ENCODE results near the gene HSPG2. TPM values are rescaled to one million over a fixed set of nuclear protein-coding genes. Genes with fewer than 3 reads are reported as not detected.
A peak's percentile ranks its signal among the peaks of the same experiment; 100 is the strongest.

Gene HSPG2
- total RNA-seq, 1 donor from 2014 or later = 197 TPM

GRCh38 chr1:21873761-21874160 is 63.3 kb downstream of the HSPG2 start:
- H3K4me1 Mint-ChIP-seq (ENCODE audit: unreplicated experiment) = peaks cover 23% of the 10 kb centered on the region
- no peaks in the 10 kb centered on the region for H3K9me3 Mint-ChIP-seq (ENCODE audit: unreplicated experiment)
- peaks cover 28% of the 10 kb centered on the region for H3K36me3 Mint-ChIP-seq (ENCODE audit: unreplicated experiment)
- no peak for TF ChIP-seq CTCF (IDR thresholded peaks at IDR 0.05)
- DNase-seq (ENCODE audit: extremely low spot score, unreplicated experiment) = no peak
- no peak overlapping the region for H3K27ac Mint-ChIP-seq (ENCODE audit: unreplicated experiment)
- no peaks in the 10 kb centered on the region for H3K27me3 Mint-ChIP-seq (ENCODE audit: unreplicated experiment)
- no peak overlapping the region for H3K4me3 Mint-ChIP-seq (ENCODE audit: unreplicated experiment)

GRCh38 chr1:21873174-21873573 is 63.9 kb downstream of the HSPG2 start:
- Mint-ChIP-seq H3K4me1 (ENCODE audit: unreplicated experiment) (peaks cover 23% of the 10 kb centered on the region), H3K36me3 (ENCODE audit: unreplicated experiment) (peaks cover 24% of the 10 kb centered on the region), H3K9me3 (ENCODE audit: unreplicated experiment) (no peaks in the 10 kb centered on the region), H3K27ac (ENCODE audit: unreplicated experiment) (no peak overlapping the region), H3K27me3 (ENCODE audit: unreplicated experiment) (no peaks in the 10 kb centered on the region), H3K4me3 (ENCODE audit: unreplicated experiment) (no peak overlapping the region)
- TF ChIP-seq CTCF (IDR thresholded peaks at IDR 0.05) = no peak
- DNase-seq (ENCODE audit: extremely low spot score, unreplicated experiment) = no peak

GRCh38 chr1:21872445-21873079 is 64.5 kb downstream of the HSPG2 start:
- Mint-ChIP-seq H3K4me3 (ENCODE audit: unreplicated experiment) (no peak overlapping the region), H3K27me3 (ENCODE audit: unreplicated experiment) (no peaks in the 10 kb centered on the region), H3K27ac (ENCODE audit: unreplicated experiment) (no peak overlapping the region), H3K4me1 (ENCODE audit: unreplicated experiment) (peaks cover 23% of the 10 kb centered on the region), H3K36me3 (ENCODE audit: unreplicated experiment) (peaks cover 24% of the 10 kb centered on the region), H3K9me3 (ENCODE audit: unreplicated experiment) (no peaks in the 10 kb centered on the region)
- TF ChIP-seq CTCF (IDR thresholded peaks at IDR 0.05) = no peak
- no peak for DNase-seq (ENCODE audit: extremely low spot score, unreplicated experiment)

- no peak for DNase-seq (ENCODE audit: extremely low spot score, unreplicated experiment)
- Mint-ChIP-seq H3K4me1 (ENCODE audit: unreplicated experiment) (peaks cover 23% of the 10 kb centered on the region), H3K4me3 (ENCODE audit: unreplicated experiment) (no peak overlapping the region), H3K27me3 (ENCODE audit: unreplicated experiment) (no peaks in the 10 kb centered on the region), H3K27ac (ENCODE audit: unreplicated experiment) (no peak overlapping the region), H3K9me3 (ENCODE audit: unreplicated experiment) (no peaks in the 10 kb centered on the region), H3K36me3 (ENCODE audit: unreplicated experiment) (peaks cover 21% of the 10 kb centered on the region)
- no peak for TF ChIP-seq CTCF (IDR thresholded peaks at IDR 0.05)
Measured at GRCh38 chr1:21871943-21872342, 65.2 kb downstream of the HSPG2 start.

GRCh38 chr1:21870611-21871010 is 66.5 kb downstream of the HSPG2 start:
- TF ChIP-seq CTCF (IDR thresholded peaks at IDR 0.05) = no peak
- Mint-ChIP-seq H3K27ac (ENCODE audit: unreplicated experiment) (peak overlapping the region; percentile 46), H3K36me3 (ENCODE audit: unreplicated experiment) (peaks cover 22% of the 10 kb centered on the region), H3K4me3 (ENCODE audit: unreplicated experiment) (no peak overlapping the region), H3K9me3 (ENCODE audit: unreplicated experiment) (no peaks in the 10 kb centered on the region), H3K27me3 (ENCODE audit: unreplicated experiment) (no peaks in the 10 kb centered on the region), H3K4me1 (ENCODE audit: unreplicated experiment) (peaks cover 23% of the 10 kb centered on the region)
- DNase-seq (ENCODE audit: extremely low spot score, unreplicated experiment) = no peak
